Measurements from ENCODE around the gene MTAP.

MTAP gene

DNA sequence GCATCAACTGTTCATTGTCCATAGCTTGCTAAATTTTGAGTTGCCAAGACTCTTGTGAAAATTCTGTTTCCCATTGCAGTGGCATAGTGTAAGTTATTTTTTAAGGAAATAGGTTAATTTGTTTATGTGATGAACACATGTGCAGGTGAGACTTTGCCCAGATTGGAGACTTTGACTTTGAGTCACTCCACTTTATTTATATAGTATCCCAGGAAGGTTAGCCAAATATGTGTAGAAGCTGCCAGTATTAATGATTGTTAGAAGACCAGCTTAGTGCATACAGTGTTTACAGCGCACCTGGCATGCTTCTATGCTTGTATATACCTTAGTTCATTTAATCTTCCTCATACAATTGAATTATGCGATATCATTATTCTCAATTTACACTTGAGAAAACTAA, 51.0 kb downstream of the MTAP start:
- DNase-seq (ENCODE audit: low read depth), result no peak

DNA sequence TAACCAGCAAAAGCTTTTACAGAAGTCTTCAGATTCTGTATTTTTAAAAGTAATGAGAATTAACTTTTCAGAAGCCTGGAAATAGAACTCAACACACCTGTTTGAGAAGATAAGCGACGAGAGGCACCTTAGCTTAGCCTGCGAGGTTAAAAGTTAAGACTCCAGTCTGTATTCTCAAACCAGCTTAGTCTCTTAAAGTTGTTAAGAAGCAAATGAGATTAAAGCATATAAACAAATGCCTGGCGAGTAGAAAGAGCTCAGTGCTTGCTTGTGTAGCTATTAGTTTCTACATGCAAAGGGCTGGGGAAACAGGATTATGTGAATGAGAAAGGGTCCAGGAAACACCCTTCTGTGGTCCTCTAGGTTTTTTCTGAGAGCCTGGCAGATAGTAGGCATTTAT, 51.7 kb downstream of the MTAP start:
- DNase-seq (ENCODE audit: low read depth), result no peak

- DNase-seq (ENCODE audit: low read depth), result no peak
Measured at GRCh38 chr9:21854594-21854993, 52.2 kb downstream of the MTAP start.

DNA sequence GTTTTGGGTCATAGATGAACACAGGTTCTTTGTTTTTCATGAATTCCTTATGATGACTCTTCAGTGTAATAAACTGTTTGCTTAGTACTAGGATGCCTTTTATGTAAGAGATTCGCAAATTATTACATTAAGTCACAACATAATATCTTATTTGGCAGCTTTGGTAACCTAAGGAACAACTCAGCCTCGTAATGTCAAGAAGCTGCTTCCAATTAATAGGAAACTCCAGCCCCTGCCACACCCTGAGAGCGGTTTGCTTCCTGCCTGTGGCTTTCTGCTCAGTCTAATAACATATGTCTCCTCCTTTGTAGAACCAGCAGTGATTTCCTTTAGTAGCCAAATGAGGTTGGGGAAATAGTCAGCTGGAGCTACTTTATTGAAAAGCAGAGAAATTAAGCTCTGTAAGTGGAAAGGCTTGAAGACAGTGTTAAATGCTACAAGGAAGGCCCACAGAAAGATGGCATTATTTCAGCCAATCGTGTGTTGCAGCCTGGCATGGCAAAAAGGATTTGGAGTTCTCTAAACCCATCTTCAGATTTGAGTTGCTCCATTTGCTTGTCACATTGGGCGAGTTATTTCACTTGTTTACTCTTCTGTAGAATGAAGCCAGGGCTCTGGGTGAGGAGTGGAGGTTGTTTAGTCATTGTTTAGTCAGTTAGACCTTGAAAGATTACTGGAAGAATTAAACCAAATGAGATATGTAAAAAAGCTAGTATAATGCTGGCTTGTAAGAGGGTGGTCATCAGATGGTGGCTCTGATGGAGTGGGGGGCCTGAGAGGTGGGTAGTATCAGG, 54.1 kb downstream of the MTAP start:
- no peak for DNase-seq (ENCODE audit: low read depth)

DNA sequence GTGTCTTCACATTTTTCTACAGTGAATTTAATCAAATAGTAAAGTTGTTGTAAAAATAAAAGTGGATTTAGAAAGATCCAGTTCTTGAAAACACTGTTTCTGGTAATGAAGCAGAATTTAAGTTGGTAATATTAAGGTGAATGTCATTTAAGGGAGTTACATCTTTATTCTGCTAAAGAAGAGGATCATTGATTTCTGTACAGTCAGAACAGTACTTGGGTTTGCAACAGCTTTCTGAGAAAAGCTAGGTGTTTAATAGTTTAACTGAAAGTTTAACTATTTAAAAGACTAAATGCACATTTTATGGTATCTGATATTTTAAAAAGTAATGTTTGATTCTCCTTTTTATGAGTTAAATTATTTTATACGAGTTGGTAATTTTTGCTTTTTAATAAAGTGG, 60.4 kb downstream of the MTAP start:
- DNase-seq (ENCODE audit: low read depth), result no peak

DNA sequence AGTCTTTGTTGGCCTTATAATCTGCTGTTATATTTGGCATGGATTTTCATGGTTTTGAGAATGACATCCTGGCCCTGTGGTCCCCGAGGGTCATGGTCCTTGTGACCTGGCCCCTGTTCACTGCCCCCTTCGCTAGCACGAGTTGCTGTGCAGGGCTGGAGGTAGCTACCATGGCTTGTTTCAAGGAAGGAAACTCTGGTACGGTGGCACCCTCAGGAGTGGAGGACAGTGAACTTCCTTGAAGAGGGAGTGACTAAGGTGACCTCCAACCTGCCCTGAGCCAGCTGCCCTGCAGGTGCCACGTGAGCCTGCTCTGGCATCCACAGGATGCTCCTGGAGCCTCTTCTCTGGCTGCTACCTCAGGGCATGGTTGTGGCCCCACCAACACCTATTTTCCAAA, 62.1 kb downstream of the MTAP start:
- no peak for DNase-seq (ENCODE audit: low read depth)

DNA sequence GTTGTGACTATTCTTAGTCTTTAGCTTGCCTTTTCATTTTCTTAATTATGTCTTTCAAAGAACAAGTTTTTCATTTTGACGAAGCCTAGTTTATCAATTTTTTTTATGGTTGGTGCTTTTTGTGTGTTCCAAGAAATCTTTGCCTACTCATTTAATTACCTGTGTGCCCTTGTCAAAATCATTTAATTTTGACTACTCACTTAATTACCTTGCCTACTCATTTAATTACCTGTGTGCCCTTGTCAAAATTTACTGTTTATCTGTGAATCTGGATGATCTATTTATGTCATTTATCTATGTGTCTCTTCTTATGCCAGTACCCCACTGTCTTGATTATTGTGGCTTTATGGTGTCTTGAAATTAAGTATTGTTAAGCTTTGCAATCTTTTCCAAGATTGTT, 63.9 kb downstream of the MTAP start:
- DNase-seq (ENCODE audit: low read depth), result no peak

GRCh38 chr9:21871256-21871975, 69.0 kb downstream of the MTAP start:
- no peak for DNase-seq (ENCODE audit: low read depth)

DNA sequence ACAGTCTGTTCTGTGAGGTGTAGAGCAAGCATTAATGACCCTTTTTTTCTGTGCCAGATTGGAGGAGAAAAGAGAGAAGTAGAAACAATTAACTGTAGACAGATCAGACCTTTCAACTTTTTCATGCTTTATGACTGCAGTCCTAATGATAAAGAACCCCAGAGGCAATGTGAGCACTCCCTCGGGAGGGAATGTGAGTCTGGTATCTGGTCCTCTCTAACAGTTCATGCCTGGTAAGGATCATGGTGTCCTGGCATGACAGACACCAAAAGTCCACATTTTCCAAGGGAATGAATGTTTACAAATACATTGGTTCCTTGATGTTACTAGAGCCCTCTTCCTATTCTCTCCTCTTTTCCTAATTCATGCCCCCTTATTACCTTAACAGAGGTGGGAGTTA, 70.3 kb downstream of the MTAP start:
- DNase-seq (ENCODE audit: low read depth), result no peak

DNA sequence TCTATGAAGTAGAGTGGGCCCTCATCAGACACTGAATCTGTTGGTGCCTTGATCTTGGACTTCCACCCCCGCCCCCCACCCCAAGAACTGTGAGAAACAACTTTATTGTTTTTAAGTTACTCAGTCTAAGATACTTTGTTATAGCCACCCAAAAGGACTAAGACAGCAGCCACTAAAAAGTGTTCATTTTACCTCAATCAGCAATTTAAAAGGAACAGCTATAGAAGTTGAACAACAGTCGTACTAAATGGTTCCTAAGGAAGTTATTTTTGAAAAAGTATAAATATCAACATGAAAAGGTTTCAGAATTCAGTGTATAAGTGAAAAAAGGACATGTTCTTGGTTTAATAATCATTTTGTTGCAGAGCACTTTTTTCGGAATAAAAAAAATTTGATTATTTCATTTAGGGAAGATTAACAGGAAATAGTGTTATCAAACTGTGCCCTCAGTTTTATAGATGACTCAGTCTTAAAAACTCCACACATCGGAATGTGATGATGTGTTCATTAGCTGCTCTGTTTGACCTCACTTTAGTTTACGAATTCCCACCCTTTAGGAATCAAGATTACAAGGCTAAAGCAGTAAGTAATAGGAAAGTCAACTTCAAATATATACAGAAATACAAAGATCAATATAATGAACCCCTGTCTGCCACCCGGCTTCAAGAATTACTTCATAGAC, 71.2 kb downstream of the MTAP start:
- DNase-seq (ENCODE audit: low read depth), result no peak

DNA sequence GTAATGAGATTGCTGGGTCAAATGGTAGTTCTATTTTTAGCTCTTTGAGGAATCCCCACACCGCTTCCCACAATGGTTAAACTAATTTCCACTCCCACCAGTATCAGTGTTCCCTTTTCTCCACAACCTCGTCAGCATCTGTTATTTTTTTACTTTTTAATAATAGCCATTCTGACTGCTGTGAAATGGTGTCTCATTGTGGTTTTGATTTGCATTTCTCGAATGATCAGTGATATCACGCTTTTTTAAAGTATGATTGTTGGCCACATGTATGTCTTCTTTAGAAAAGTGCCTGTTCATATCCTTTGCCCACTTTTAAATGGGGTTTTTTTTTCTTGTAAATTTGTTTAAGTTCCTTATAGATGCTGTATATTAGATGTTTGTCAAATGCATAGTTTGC, 73.5 kb downstream of the MTAP start:
- DNase-seq (ENCODE audit: low read depth), result no peak

- no peak for DNase-seq (ENCODE audit: low read depth)
Measured at GRCh38 chr9:21883642-21884041, 81.2 kb downstream of the MTAP start.

GRCh38 chr9:21889673-21890072, 87.2 kb downstream of the MTAP start:
- no peak for DNase-seq (ENCODE audit: low read depth)

DNA sequence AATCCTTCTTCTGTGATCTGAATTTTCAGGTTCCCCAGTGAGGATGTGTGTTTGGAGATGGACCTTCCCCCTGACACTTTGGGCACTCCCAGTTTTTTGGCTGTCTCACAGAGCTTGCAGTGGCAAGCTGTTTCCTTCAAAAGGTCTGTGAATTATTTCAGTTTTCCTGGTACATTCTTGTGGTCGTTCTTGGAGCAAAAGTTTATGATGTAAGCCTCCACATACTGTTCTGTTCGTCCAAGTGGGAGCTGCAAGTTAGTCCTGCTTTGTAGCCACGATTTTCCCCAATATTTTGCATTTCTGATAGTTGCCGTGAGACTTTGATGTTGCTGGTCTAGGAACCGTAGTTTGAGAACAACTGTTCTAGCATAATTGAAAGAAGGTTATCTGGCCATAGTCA, 88.3 kb downstream of the MTAP start:
- DNase-seq (ENCODE audit: low read depth), result no peak

DNA sequence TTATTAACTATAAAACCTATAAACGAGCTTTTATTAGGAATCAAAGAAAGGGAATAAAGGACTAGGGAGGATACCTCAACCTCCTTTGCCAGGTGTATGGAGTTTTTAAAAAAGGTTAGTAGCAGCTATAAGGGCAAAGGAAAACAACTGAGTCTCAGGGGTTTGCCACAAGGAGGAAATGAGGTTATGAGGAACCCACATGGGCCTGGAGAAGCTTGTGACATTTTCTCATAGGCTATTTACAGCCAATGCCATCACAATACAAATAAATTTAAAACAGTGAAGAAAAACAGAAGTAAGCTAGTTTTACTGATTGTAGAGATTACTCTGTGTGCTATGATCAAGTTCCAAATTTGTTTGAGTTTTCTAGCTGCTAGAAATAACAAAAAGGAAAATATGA, 99.1 kb downstream of the MTAP start:
- no peak for DNase-seq (ENCODE audit: low read depth)

DNA sequence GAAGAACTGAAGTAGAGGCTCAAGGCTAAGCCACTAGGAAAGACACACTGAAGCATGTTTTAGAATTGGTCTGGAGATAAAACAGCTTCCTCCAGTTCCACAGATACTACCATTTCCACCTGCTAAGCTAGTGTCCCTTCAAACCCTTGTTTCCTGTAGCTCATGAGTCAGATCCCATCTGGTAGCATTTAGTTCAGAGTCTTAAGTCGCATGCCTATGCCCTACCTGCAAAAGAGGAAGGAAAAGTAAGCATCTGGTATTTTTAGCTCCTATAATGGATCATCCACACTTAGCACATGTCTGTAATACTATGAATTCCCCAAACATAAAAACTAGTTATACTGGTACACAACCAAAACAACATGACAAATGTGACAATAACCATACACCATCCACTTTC, 99.7 kb downstream of the MTAP start:
- no peak for DNase-seq (ENCODE audit: low read depth)

GRCh38 chr9:21903380-21903965, 101.0 kb downstream of the MTAP start:
- DNase-seq (ENCODE audit: low read depth), result no peak

GRCh38 chr9:21904371-21904770, 101.9 kb downstream of the MTAP start:
- no peak for DNase-seq (ENCODE audit: low read depth)

GRCh38 chr9:21904776-21905175, 102.3 kb downstream of the MTAP start:
- no peak for DNase-seq (ENCODE audit: low read depth)

GRCh38 chr9:21906213-21906612, 103.8 kb downstream of the MTAP start:
- DNase-seq (ENCODE audit: low read depth), result no peak

DNA sequence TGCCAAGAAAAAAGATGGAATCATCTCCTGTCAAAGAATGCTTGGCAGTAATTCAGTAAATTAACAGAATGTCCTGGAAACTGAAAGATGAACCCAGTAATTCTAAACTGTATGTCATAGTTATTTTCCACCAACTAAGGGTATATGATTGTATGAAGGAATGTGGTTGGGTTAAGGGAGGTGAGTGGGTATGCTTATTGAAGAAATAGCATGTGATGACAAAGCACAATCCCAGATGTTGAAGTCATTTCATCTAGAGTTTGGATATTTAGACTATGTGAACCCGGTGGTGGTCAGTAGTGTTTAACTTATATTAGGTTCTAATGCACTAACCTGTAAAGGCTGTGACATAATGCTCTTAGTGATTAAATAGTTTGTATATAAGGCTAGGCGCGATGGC, 104.4 kb downstream of the MTAP start:
- no peak for DNase-seq (ENCODE audit: low read depth)

DNA sequence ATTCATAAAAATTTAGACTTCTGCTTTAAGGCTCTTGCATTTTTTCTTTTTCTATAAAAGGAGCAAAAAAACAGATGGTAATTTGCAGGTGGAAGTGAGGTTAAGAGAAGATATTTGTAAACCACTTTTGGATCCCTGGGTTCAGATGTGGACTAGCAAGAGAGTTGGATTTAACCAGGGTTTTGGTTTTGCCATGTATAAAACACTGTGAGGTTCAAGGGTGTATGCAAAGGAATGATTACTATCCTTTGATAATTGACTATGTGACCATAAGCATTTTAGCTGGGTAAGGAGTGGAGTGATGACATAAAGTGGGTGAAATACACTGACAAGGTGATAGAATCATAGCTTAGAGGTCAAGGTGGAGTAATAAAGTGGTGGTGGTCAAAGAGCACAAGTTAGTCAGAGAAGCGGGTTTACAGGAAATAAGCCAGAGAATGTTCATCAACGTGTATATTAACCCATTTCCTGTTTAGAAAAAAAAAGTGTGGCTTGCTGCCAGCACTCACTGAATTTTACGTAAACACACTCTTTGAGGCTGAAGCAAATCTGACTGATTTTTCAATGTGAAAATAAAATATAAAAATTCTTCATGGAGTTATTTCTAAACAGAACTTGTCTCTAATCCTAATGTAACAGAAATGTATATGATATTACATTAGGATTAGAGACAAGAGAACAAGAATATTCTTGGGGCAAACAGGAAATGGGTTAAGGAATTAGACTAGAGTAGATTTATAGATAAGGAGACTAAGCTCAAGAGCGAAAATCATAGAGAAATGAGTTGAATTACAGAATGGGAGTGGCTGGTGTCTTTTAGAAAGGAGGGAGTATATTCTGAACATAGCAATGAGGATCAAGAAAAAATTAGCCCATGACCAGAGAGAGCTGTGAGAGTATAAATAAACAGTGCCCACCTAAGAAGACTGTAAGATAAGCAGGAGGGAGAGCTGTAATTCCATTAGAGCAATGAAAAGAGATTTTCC, 117.2 kb downstream of the MTAP start:
- DNase-seq (ENCODE audit: low read depth), result no peak
